ENCODE results near the gene MCTP1. TPM values are rescaled to one million over a fixed set of nuclear protein-coding genes. Genes with fewer than 3 reads are reported as not detected.

MCTP1 gene
- total and polyA plus RNA-seq, 2 of the 8 experiments (the other 6 are each of a cell fraction or from before 2014, with no cell fraction given): 0.56 to 3.4 TPM

DNA sequence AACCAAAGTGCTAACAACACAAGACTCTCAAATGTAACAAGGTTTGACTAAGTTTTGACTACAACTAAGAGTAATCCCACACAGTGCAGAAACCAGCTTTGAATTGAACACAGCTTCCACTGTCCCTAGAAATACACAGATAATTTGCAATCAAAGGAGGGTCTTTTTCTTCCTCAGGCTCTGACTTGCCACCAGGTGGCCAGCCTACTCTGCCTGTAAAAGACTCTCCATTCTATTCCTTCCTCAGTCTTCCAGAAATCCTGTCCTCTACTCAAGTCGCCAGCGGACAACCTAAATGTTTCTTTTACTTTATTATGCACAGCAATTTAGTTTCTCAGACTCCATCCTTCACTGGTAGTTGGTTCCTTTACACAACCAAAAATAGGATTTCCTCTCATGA is 32.2 kb upstream of the MCTP1 start:
- FAIRE-seq: peak; percentile 63
- H4K5ac ChIP-seq (ENCODE audit: insufficient read length, low read depth, low read length): no peak overlapping the region
- DNase-seq (ENCODE audit: low read depth in 1 of 2, low spot score in 2 of 2): no peak
- CTCF ChIA-PET (ENCODE audit: partially characterized antibody): interaction anchor here (0.7 to 2.3 kb wide), 12 partner anchors 8 to 355 kb away, joined by 3 to 7 read pairs (median 4); no protein-coding TSS in a partner anchor
- WGBS, 2 experiments (ENCODE audit: extremely low coverage in 1 of 2, insufficient coverage in 1 of 2, insufficient read length in 1 of 2, insufficient replicate concordance in 2 of 2, low coverage in 1 of 2, low lambda C conversion rate in 2 of 2, missing lambda C conversion rate in 1 of 2): 79% methylated on average over 2 of the region's 2 CpGs; no CpG with 5 or more reads in 1 of the 2 experiments
- no peak overlapping the region for H3K4me3 ChIP-seq (ENCODE audit: extremely low read depth in 1 of 4, insufficient read depth in 2 of 4, low read depth in 3 of 4, low read length in 4 of 4)
- H3K9me3 ChIP-seq (ENCODE audit: insufficient read depth in 2 of 2, low read depth in 1 of 2, low read length in 1 of 2): no peaks in the 10 kb centered on the region
- no peak overlapping the region for H2BK5ac ChIP-seq (ENCODE audit: low read depth, low read length)
- no peak overlapping the region for H3K4ac ChIP-seq (replicated peaks; ENCODE audit: insufficient read length, low read depth, low read length)
- H4K20me1 ChIP-seq (replicated peaks in 1 of 2; ENCODE audit: control insufficient read depth in 1 of 2, insufficient read depth in 2 of 2, low read length in 2 of 2): no peaks in the 10 kb centered on the region
- no peak overlapping the region for H3K18ac ChIP-seq (ENCODE audit: extremely low read depth, low read length)
- H2BK20ac ChIP-seq (ENCODE audit: low read length): no peak overlapping the region
- no peak overlapping the region for H2AK5ac ChIP-seq (ENCODE audit: low read depth, low read length)
- TF ChIP-seq, protein P1, sequence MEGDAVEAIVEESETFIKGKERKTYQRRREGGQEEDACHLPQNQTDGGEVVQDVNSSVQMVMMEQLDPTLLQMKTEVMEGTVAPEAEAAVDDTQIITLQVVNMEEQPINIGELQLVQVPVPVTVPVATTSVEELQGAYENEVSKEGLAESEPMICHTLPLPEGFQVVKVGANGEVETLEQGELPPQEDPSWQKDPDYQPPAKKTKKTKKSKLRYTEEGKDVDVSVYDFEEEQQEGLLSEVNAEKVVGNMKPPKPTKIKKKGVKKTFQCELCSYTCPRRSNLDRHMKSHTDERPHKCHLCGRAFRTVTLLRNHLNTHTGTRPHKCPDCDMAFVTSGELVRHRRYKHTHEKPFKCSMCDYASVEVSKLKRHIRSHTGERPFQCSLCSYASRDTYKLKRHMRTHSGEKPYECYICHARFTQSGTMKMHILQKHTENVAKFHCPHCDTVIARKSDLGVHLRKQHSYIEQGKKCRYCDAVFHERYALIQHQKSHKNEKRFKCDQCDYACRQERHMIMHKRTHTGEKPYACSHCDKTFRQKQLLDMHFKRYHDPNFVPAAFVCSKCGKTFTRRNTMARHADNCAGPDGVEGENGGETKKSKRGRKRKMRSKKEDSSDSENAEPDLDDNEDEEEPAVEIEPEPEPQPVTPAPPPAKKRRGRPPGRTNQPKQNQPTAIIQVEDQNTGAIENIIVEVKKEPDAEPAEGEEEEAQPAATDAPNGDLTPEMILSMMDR (IDR thresholded peaks at IDR 0.05; ENCODE audit: control extremely low read depth in 1 of 3, insufficient read depth in 1 of 3, low read depth in 1 of 3, low read length in 3 of 3): peak in 2 of 3 experiments; percentile 46 to 66; a peak in 3 of 4 replicates
- TF ChIP-seq RAD21 (IDR thresholded peaks at IDR 0.05 in 1 of 2, conservative IDR thresholded peaks at IDR 0.05 in 1 of 2; ENCODE audit: low read depth in 2 of 2, low read length in 2 of 2): peak; percentile 65 to 74
- TF ChIP-seq EZH2 (IDR thresholded peaks at IDR 0.05; ENCODE audit: low read depth, low read length, severe bottlenecking): no peak
- H2BK12ac ChIP-seq (ENCODE audit: low read depth, low read length): no peak overlapping the region
- peaks cover 0 to 1% (median 0%) of the 10 kb centered on the region in 4 experiments; a peak in 1 of 7 replicates for H3K27me3 ChIP-seq (replicated peaks in 1 of 4; ENCODE audit: control insufficient read depth in 3 of 4, extremely low read depth in 1 of 4, insufficient read depth in 3 of 4, low read length in 3 of 4)
- no peak overlapping the region for H3K4me2 ChIP-seq (ENCODE audit: insufficient read depth in 1 of 2, low read depth in 2 of 2, low read length in 2 of 2)
- H3K56ac ChIP-seq (replicated peaks; ENCODE audit: insufficient read length, low read depth, low read length): no peak overlapping the region
- peaks cover 0 to 3% (median 0%) of the 10 kb centered on the region in 4 experiments; a peak in 1 of 7 replicates for H3K4me1 ChIP-seq (replicated peaks in 1 of 4; ENCODE audit: control insufficient read depth in 3 of 4, insufficient read depth in 4 of 4, low read length in 3 of 4)
- no peak overlapping the region for H4K8ac ChIP-seq (ENCODE audit: extremely low read depth, insufficient read depth, low read length)
- no peak overlapping the region for H4K91ac ChIP-seq (replicated peaks; ENCODE audit: insufficient read length, low read length)
- no peak overlapping the region for H3K27ac ChIP-seq (ENCODE audit: low read depth, low read length)
- no peak overlapping the region for H3K14ac ChIP-seq (ENCODE audit: insufficient read length)
- H3K79me1 ChIP-seq (ENCODE audit: low read depth, low read length): no peaks in the 10 kb centered on the region
- no peak overlapping the region for H3K9ac ChIP-seq (replicated peaks in 1 of 4; ENCODE audit: extremely low read depth in 1 of 4, low read depth in 3 of 4, low read length in 3 of 4)
- peak overlapping the region; percentile 86; the same call in 1 of the 2 replicates for H2AFZ ChIP-seq (ENCODE audit: low read length)
- no peak overlapping the region for H2BK15ac ChIP-seq (ENCODE audit: low read length)
- H2BK120ac ChIP-seq (replicated peaks; ENCODE audit: low read depth, low read length): no peak overlapping the region
- no peaks in the 10 kb centered on the region for H3K79me2 ChIP-seq (ENCODE audit: control insufficient read depth in 1 of 2, insufficient read depth in 2 of 2, low read length in 2 of 2)
- POLR2A ChIA-PET (ENCODE audit: partially characterized antibody): no interaction called here
- H3K23me2 ChIP-seq (ENCODE audit: low read depth, low read length): no peaks in the 10 kb centered on the region
- H3K23ac ChIP-seq (ENCODE audit: insufficient read length): no peak overlapping the region
- no peaks in the 10 kb centered on the region for H3K36me3 ChIP-seq (ENCODE audit: control insufficient read depth in 2 of 4, insufficient read depth in 4 of 4, low read length in 3 of 4)

Measured in H1 (cell line).